ENCODE results near the gene MITD1. TPM values are rescaled to one million over a fixed set of nuclear protein-coding genes. Genes with fewer than 3 reads are reported as not detected.
"Not testable (repeated sequence)": the region's sequence is repeated elsewhere in the genome, so short reads cannot be mapped to it uniquely, and the experiment has no call there.

Gene MITD1
- total RNA-seq, 1 donor from 2014 or later = 25.5 TPM

GRCh38 chr2:99154643-99155536 lies 26.0 kb downstream of the MITD1 start, which contains the start of the genes LIPT1 and TSGA10:
LIPT1 (plus strand) TSS chr2:99154967; CDS start chr2:99161958, 6,991 bp downstream.
TSGA10 (minus strand) TSS chr2:99154942; CDS start chr2:99109439, 45,503 bp downstream.
- peak; percentile 96 for DNase-seq (ENCODE audit: low spot score)

GRCh38 chr2:99153921-99154604 lies 26.8 kb downstream of the MITD1 start:
- no peak for DNase-seq (ENCODE audit: low spot score)

GRCh38 chr2:99152199-99152895 lies 28.5 kb downstream of the MITD1 start:
- no peak for DNase-seq (ENCODE audit: low spot score)

GRCh38 chr2:99150706-99151105 lies 30.2 kb downstream of the MITD1 start:
- no peak for DNase-seq (ENCODE audit: low spot score)

GRCh38 chr2:99141110-99142108 lies 39.4 kb downstream of the MITD1 start, which contains the start of gene C2orf15:
C2orf15 (plus strand) TSS chr2:99141707; CDS start chr2:99150559, 8,852 bp downstream.
- peak; percentile 95 for DNase-seq (ENCODE audit: low spot score)

GRCh38 chr2:99140860-99141109 lies 40.1 kb downstream of the MITD1 start:
- no peak for DNase-seq (ENCODE audit: low spot score)

- DNase-seq (ENCODE audit: low spot score) = no peak
Observed at GRCh38 chr2:99140056-99140859, 40.6 kb downstream of the MITD1 start.

- DNase-seq (ENCODE audit: low spot score) = no peak
Observed at GRCh38 chr2:99139003-99139402, 41.9 kb downstream of the MITD1 start.

- DNase-seq (ENCODE audit: low spot score) = not testable (repeated sequence)
Observed at GRCh38 chr2:99135044-99135556, 45.8 kb downstream of the MITD1 start.

- no peak for DNase-seq (ENCODE audit: low spot score)
Observed at GRCh38 chr2:99127981-99128380, 52.9 kb downstream of the MITD1 start.

Other genes with a start within 250 kb of the MITD1 start
- gene CRACDL, start 244.8 kb downstream of the MITD1 start, total RNA-seq (ENCODE audit: insufficient read depth, low replicate concordance) = 1.9 TPM
- gene C2orf15, start 39.4 kb downstream of the MITD1 start, total RNA-seq (ENCODE audit: insufficient read depth, low replicate concordance) = 1.7 TPM
- 6.0 TPM for gene TSGA10, start 26.1 kb downstream of the MITD1 start, total RNA-seq (ENCODE audit: insufficient read depth, low replicate concordance)
- 5.8 TPM for gene LIPT1, start 26.1 kb downstream of the MITD1 start, total RNA-seq (ENCODE audit: insufficient read depth, low replicate concordance)
- 43.1 TPM for gene MRPL30, start 126 bp upstream of the MITD1 start, total RNA-seq (ENCODE audit: insufficient read depth, low replicate concordance)
- gene LYG2, start 74.6 kb upstream of the MITD1 start, total RNA-seq (ENCODE audit: insufficient read depth, low replicate concordance) = not detected
- gene LYG1, start 120.1 kb upstream of the MITD1 start, total RNA-seq (ENCODE audit: insufficient read depth, low replicate concordance) = not detected
- gene TXNDC9, start 155.3 kb upstream of the MITD1 start, total RNA-seq (ENCODE audit: insufficient read depth, low replicate concordance) = 89.8 TPM
- 31.3 TPM for gene EIF5B, start 156.3 kb upstream of the MITD1 start, total RNA-seq (ENCODE audit: insufficient read depth, low replicate concordance)

Data from umbilical cord (tissue), 2 donors.